Liver (tissue), 3 donors: Measurements from ENCODE around the gene LRRTM3.

Experiments
- FOXA1 ChIP-seq: IDR thresholded peaks from 2 replicates; pipeline ENCODE4 v1.6.1; 2016; ENCODE audit warnings: antibody characterized with exemption
- GABPA ChIP-seq, 2 donors: IDR thresholded peaks in 1 of 2; conservative IDR thresholded peaks in 1 of 2; 2 replicates each; pipeline ENCODE4 v1.6.1; 2016; ENCODE audit warnings: antibody characterized with exemption in 2 of 2, mild to moderate bottlenecking in 1 of 2, moderate library complexity in 1 of 2
- JUND ChIP-seq, 2 donors: IDR thresholded peaks; 2 replicates each; pipeline ENCODE4 v1.6.1; 2016; ENCODE audit warnings: antibody characterized with exemption in 2 of 2
- REST ChIP-seq: IDR thresholded peaks from 2 replicates; pipeline ENCODE4 v1.6.1; 2016; ENCODE audit warnings: antibody characterized with exemption, mild to moderate bottlenecking
- RXRA ChIP-seq, 2 donors: IDR thresholded peaks; 2 replicates each; pipeline ENCODE4 v1.6.1; 2017 to 2018; ENCODE audit warnings: antibody characterized with exemption in 2 of 2, mild to moderate bottlenecking in 1 of 2
- YY1 ChIP-seq: IDR thresholded peaks from 2 replicates; pipeline ENCODE4 v1.6.1; 2016; ENCODE audit warnings: antibody characterized with exemption, mild to moderate bottlenecking
- TF ChIP-seq, protein P1 (sequence below): IDR thresholded peaks from 2 replicates; pipeline ENCODE4 v1.6.1; 2016; ENCODE audit warnings: antibody characterized with exemption
- TF ChIP-seq, protein P2 (sequence below): fragments of 150-350 bp; IDR thresholded peaks from 2 replicates; pipeline ENCODE4 v1.5.1; 2017; ENCODE audit warnings: improper control_type of control experiment, low read depth, low read length; ENCODE audit not compliant: missing input control
- donor health status: healthy.
- donor health status: healthy.

GRCh38 chr10:67127441-67127840 lies 201.6 kb downstream of the LRRTM3 start:
- TF ChIP-seq, protein P1, sequence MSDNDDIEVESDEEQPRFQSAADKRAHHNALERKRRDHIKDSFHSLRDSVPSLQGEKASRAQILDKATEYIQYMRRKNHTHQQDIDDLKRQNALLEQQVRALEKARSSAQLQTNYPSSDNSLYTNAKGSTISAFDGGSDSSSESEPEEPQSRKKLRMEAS, result no peak
- TF ChIP-seq, protein P2, sequence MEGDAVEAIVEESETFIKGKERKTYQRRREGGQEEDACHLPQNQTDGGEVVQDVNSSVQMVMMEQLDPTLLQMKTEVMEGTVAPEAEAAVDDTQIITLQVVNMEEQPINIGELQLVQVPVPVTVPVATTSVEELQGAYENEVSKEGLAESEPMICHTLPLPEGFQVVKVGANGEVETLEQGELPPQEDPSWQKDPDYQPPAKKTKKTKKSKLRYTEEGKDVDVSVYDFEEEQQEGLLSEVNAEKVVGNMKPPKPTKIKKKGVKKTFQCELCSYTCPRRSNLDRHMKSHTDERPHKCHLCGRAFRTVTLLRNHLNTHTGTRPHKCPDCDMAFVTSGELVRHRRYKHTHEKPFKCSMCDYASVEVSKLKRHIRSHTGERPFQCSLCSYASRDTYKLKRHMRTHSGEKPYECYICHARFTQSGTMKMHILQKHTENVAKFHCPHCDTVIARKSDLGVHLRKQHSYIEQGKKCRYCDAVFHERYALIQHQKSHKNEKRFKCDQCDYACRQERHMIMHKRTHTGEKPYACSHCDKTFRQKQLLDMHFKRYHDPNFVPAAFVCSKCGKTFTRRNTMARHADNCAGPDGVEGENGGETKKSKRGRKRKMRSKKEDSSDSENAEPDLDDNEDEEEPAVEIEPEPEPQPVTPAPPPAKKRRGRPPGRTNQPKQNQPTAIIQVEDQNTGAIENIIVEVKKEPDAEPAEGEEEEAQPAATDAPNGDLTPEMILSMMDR, result no peak
- TF ChIP-seq REST (no peak), YY1 (no peak), RXRA (IDR thresholded peaks at IDR 0.05) (no peak), JUND (IDR thresholded peaks at IDR 0.05) (no peak), FOXA1 (no peak), GABPA (IDR thresholded peaks at IDR 0.05 in 1 of 2, conservative IDR thresholded peaks at IDR 0.05 in 1 of 2) (no peak)
